H1 (cell line): ENCODE results near the gene SLC13A4. TPM values are rescaled to one million over a fixed set of nuclear protein-coding genes. Genes with fewer than 3 reads are reported as not detected.

ENCODE experiments used
- ASH2L ChIP-seq: fragments of 200-600, 300-600 bp; sonication (generic); IDR thresholded peaks from one replicate; pipeline ENCODE4 v1.7.1; 2017; ENCODE audit warnings: low read length
- CEBPB ChIP-seq: IDR thresholded peaks from 2 replicates; pipeline ENCODE4 v1.6.1; 2012; ENCODE audit warnings: low read depth, low read length
- CHD7 ChIP-seq: fragments of 300-600 bp; sonication (generic); IDR thresholded peaks from 2 replicates; pipeline ENCODE4 v1.7.1; 2012; ENCODE audit warnings: low read length, moderate library complexity, mild to moderate bottlenecking, inconsistent platforms; ENCODE audit not compliant: insufficient replicate concordance
- CREB1 ChIP-seq: IDR thresholded peaks from 2 replicates; pipeline ENCODE4 v1.6.1; 2012; ENCODE audit warnings: inconsistent platforms
- E2F6 ChIP-seq: IDR thresholded peaks from 2 replicates; pipeline ENCODE4 v1.6.1; 2012; ENCODE audit warnings: inconsistent platforms
- KDM1A ChIP-seq: fragments of 200-600, 300-600 bp; sonication (generic); IDR thresholded peaks from 2 replicates; pipeline ENCODE4 v1.7.1; 2016; ENCODE audit warnings: mild to moderate bottlenecking, low read length, borderline replicate concordance
- NRF1 ChIP-seq: IDR thresholded peaks from 2 replicates; pipeline ENCODE4 v1.6.1; 2011; ENCODE audit warnings: mild to moderate bottlenecking, low read depth, low read length, improper control_type of control experiment
- TAF7 ChIP-seq: optimal IDR thresholded peaks from 2 replicates; pipeline ENCODE3; 2011; ENCODE audit warnings: low read depth, mild to moderate bottlenecking, inconsistent platforms, low read length, moderate library complexity, borderline replicate concordance
- TBP ChIP-seq: IDR thresholded peaks from 2 replicates; pipeline ENCODE4 v1.6.1; 2011; ENCODE audit warnings: low read depth, low read length, improper control_type of control experiment
- USF2 ChIP-seq: IDR thresholded peaks from 2 replicates; pipeline ENCODE4 v1.6.1; 2011; ENCODE audit warnings: low read length, improper control_type of control experiment
- polyA plus RNA-seq, 7 experiments: library from polyadenylated mRNA; depleted of rRNA in 3 of 7; stranded (reverse) in 5 of 7; unstranded in 2 of 7; fragments of >200 nt in 5 of 7; fragments of 200-250 nt in 2 of 7; gene quantifications; 1 replicate in 5 of 7; 2 replicates in 1 of 7; 4 replicates in 1 of 7; pipeline versions ENCODE4 v1.2.1 to v1.2.3, GENCODE V29; 2011 to 2013; ENCODE audit warnings: missing spikeins in 2 of 7, mixed read lengths in 2 of 7
- total RNA-seq: library from RNA; stranded (reverse); fragmentation: NEBNext Ultra II Directional; extraction: Animal tissue kit (Norgen Biotek cat#: 25700); gene quantifications from 2 replicates; pipeline ENCODE4 v1.2.1, GENCODE V29; 2021

The SLC13A4 gene
- total and polyA plus RNA-seq, 2 of the 8 experiments (the other 6 are each of a cell fraction or from before 2014, with no cell fraction given): 3.9 to 7.5 TPM

GRCh38 chr7:135713836-135714470 lies 14.0 kb downstream of the SLC13A4 start (continued):
- no peak for TF ChIP-seq CHD7
- TF ChIP-seq E2F6: no peak
- TF ChIP-seq CEBPB: no peak
- no peak for TF ChIP-seq ASH2L
- no peak for TF ChIP-seq KDM1A
- TF ChIP-seq NRF1: no peak
- no peak for TF ChIP-seq USF2
- no peak for TF ChIP-seq TBP
- TF ChIP-seq CREB1: no peak
- no peak for TF ChIP-seq TAF7
